Neural progenitor cell (in vitro differentiated cells): ENCODE results near the gene PCBP1. TPM values are rescaled to one million over a fixed set of nuclear protein-coding genes. Genes with fewer than 3 reads are reported as not detected.
"Not testable (repeated sequence)": the region's sequence is repeated elsewhere in the genome, so short reads cannot be mapped to it uniquely, and the experiment has no call there.

Source experiments
- DNase-seq: peaks from one replicate; pipeline ENCODE4 v3.0.0-alpha.2; 2016; ENCODE audit warnings: low spot score
- H2AFZ ChIP-seq: fragments of 200-600 bp; sonication (generic); replicated peaks from 2 replicates; pipeline ENCODE4 v1.6.1; 2016; ENCODE audit warnings: antibody characterized with exemption
- H3F3A ChIP-seq: fragments of 200-600 bp; sonication (generic); 2 replicates; pipeline ENCODE4 v1.6.1; 2016; ENCODE audit warnings: antibody characterized with exemption, low read depth
- H3K27ac ChIP-seq: fragments of 200-600 bp; sonication (generic); 2 replicates; pipeline ENCODE4 v1.5.1; 2016; ENCODE audit warnings: mild to moderate bottlenecking
- H3K27me3 ChIP-seq: fragments of 200-600 bp; sonication (generic); 2 replicates; pipeline ENCODE4 v1.6.1; 2016; ENCODE audit warnings: mild to moderate bottlenecking, moderate library complexity
- H3K36me3 ChIP-seq: fragments of 200-600 bp; sonication (generic); 2 replicates; pipeline ENCODE4 v1.5.1; 2016
- H3K4me1 ChIP-seq: fragments of 200-600 bp; sonication (generic); 2 replicates; pipeline ENCODE4 v1.6.1; 2016; ENCODE audit warnings: mixed run types
- H3K4me2 ChIP-seq: fragments of 200-600 bp; sonication (generic); 2 replicates; pipeline ENCODE4 v1.6.1; 2016
- H3K4me3 ChIP-seq: fragments of 200-600 bp; sonication (generic); 2 replicates; pipeline ENCODE4 v1.5.1; 2016
- H3K79me2 ChIP-seq: fragments of 200-600 bp; sonication (generic); 2 replicates; pipeline ENCODE4 v1.6.1; 2016; ENCODE audit warnings: low read depth
- H3K9ac ChIP-seq: fragments of 200-600 bp; sonication (generic); 2 replicates; pipeline ENCODE4 v1.6.1; 2016
- H3K9me3 ChIP-seq: fragments of 200-600 bp; sonication (generic); 2 replicates; pipeline ENCODE4 v1.5.1; 2016; ENCODE audit warnings: low read depth
- H4K20me1 ChIP-seq: fragments of 200-600 bp; sonication (generic); 2 replicates; pipeline ENCODE4 v1.6.1; 2016; ENCODE audit warnings: low read depth
- H3K27ac Mint-ChIP-seq: 3 replicates; pipeline ENCODE4 v1.8.0; 2021; ENCODE audit warnings: mixed read lengths
- H3K27me3 Mint-ChIP-seq: 2 replicates; pipeline ENCODE4 v1.8.0; 2022; ENCODE audit warnings: low read depth, mild to moderate bottlenecking, inconsistent platforms, moderate library complexity, mixed read lengths; ENCODE audit not compliant: insufficient read depth
- H3K36me3 Mint-ChIP-seq: 3 replicates; pipeline ENCODE4 v1.8.0; 2021; ENCODE audit warnings: mixed read lengths
- H3K4me1 Mint-ChIP-seq: 3 replicates; pipeline ENCODE4 v1.8.0; 2021; ENCODE audit warnings: mixed read lengths
- H3K4me3 Mint-ChIP-seq: 3 replicates; pipeline ENCODE4 v1.8.0; 2021; ENCODE audit warnings: mild to moderate bottlenecking, moderate library complexity, mixed read lengths
- H3K9me3 Mint-ChIP-seq: 3 replicates; pipeline ENCODE4 v1.8.0; 2020; ENCODE audit warnings: mixed read lengths
- EZH2 ChIP-seq: fragments of 200-600 bp; sonication (generic); IDR thresholded peaks from 2 replicates; pipeline ENCODE4 v1.6.1; 2017; ENCODE audit warnings: antibody characterized with exemption, mild to moderate bottlenecking, moderate library complexity
- EZH2phosphoT487 ChIP-seq: fragments of 200-600 bp; sonication (generic); IDR thresholded peaks from 2 replicates; pipeline ENCODE4 v1.6.1; 2017; ENCODE audit warnings: antibody characterized with exemption
- total RNA-seq: library from RNA; depleted of rRNA; stranded (reverse); fragments of >200 nt; gene quantifications from 2 replicates; pipeline ENCODE4 v1.2.3, GENCODE V29; 2015; ENCODE audit warnings: low replicate concordance
- TF ChIP-seq, protein P1 (sequence below): fragments of 200-600 bp; sonication (generic); IDR thresholded peaks from 2 replicates; pipeline ENCODE4 v1.5.1; 2017; ENCODE audit warnings: antibody characterized with exemption, mild to moderate bottlenecking

The PCBP1 gene
- total RNA-seq, 1 donor from 2014 or later = 62.0 TPM

- Histone ChIP-seq H3K79me2 (peaks cover 28% of the 10 kb centered on the region), H3K4me1 (peaks cover 14% of the 10 kb centered on the region), H3K4me3 (no peak overlapping the region), H3K36me3 (no peaks in the 10 kb centered on the region), H3K4me2 (no peak overlapping the region), H3K9ac (no peak overlapping the region), H3F3A (peaks cover 53% of the 10 kb centered on the region), H3K27me3 (no peaks in the 10 kb centered on the region), H3K9me3 (no peaks in the 10 kb centered on the region), H4K20me1 (peaks cover 26% of the 10 kb centered on the region), H2AFZ (no peak overlapping the region), H3K27ac (no peak overlapping the region)
- Mint-ChIP-seq H3K9me3 (no peaks in the 10 kb centered on the region), H3K36me3 (peaks cover 27% of the 10 kb centered on the region), H3K4me1 (peaks cover 29% of the 10 kb centered on the region), H3K27ac (no peak overlapping the region), H3K4me3 (no peak overlapping the region), H3K27me3 (peaks cover 15% of the 10 kb centered on the region)
- DNase-seq = no peak
- TF ChIP-seq EZH2 (no peak), EZH2phosphoT487 (no peak)
- TF ChIP-seq, protein P1, sequence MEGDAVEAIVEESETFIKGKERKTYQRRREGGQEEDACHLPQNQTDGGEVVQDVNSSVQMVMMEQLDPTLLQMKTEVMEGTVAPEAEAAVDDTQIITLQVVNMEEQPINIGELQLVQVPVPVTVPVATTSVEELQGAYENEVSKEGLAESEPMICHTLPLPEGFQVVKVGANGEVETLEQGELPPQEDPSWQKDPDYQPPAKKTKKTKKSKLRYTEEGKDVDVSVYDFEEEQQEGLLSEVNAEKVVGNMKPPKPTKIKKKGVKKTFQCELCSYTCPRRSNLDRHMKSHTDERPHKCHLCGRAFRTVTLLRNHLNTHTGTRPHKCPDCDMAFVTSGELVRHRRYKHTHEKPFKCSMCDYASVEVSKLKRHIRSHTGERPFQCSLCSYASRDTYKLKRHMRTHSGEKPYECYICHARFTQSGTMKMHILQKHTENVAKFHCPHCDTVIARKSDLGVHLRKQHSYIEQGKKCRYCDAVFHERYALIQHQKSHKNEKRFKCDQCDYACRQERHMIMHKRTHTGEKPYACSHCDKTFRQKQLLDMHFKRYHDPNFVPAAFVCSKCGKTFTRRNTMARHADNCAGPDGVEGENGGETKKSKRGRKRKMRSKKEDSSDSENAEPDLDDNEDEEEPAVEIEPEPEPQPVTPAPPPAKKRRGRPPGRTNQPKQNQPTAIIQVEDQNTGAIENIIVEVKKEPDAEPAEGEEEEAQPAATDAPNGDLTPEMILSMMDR = no peak
These were observed 4.5 kb downstream of the PCBP1 start for GRCh38 chr2:70091816-70092215.

DNA sequence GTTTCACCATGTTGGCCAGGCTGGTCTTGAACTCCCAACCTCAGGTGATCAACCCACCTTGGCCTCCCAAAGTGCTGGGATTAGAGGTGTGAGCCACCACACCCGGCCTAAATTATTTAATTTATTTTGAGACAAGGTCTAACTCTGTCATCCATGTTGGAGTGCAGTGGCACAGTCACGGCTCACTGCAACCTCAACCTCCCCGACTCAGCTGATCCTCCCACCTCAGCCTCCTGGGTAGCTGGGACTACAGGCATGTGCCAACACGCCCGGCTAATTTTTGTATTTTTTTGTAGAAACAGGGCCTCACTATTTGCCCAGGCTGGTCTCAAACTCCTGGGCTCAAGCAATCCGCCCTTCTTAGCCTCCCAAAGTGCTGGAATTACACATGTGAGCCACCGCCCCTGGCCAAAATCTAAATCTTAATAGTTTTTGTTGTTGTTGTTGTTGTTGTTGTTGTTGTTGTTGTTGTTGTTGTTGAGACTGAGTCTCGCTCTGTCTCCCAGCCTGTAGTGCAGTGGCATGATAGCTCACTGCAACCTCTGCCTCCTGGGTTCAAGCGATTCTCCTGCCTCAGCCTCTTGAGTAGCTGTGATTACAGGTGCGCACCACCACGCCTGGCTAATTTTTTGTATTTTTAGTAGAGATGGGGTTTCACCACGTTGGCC, 5.4 kb downstream of the PCBP1 start:
- not testable (repeated sequence) for H3K36me3 ChIP-seq, H3K27ac ChIP-seq, H3K27ac Mint-ChIP-seq, H3K27me3 ChIP-seq, H3K4me3 Mint-ChIP-seq, H3K4me3 ChIP-seq, H3K9me3 ChIP-seq, H3K4me2 ChIP-seq, H3K9me3 Mint-ChIP-seq, DNase-seq, H3K9ac ChIP-seq, H2AFZ ChIP-seq
- H4K20me1 ChIP-seq = peaks cover 24% of the 10 kb centered on the region
- peaks cover 14% of the 10 kb centered on the region for H3K4me1 ChIP-seq
- peaks cover 47% of the 10 kb centered on the region for H3F3A ChIP-seq
- H3K4me1 Mint-ChIP-seq = peaks cover 26% of the 10 kb centered on the region
- peaks cover 11% of the 10 kb centered on the region for H3K27me3 Mint-ChIP-seq
- peaks cover 25% of the 10 kb centered on the region for H3K36me3 Mint-ChIP-seq
- H3K79me2 ChIP-seq = peaks cover 25% of the 10 kb centered on the region

DNA sequence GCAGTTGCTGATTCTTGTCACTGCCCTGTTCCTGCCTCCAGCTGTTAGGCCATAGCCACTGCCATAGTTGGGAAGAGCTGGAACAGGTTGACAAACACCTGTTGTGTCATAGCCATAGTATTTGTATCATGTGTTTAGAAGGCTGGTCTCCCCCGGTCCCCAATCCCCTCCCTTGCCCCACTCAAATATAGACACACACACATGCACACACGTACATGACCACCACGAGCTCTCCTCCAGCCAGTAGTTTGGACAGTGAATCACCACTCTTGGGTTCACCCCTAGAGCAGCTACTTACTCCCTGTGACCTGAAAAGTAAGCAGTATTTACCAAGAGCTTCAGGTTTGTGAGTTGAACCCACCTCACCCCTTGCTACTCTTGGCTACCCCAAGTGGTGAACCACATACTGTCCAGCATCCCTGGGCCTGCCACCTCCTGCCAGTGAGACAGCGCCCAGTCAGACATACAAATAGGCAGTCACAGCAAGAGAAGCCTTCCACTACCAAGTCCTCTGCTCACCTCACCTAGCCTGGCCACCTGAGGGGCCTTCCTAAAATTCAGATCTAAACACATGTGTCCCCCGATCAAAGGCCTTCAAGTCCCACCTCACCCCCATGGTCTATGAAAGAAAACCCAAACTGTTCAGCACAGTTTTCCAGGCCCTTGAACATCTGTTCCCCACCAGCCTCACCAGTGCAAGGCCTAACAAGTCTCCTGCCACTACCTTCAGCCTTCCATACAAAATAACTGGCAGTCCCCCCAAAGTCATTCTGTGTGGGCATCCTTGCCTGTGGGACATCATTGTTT, 7.1 kb downstream of the PCBP1 start:
- Histone ChIP-seq H3K9me3 (no peaks in the 10 kb centered on the region), H3K4me1 (peaks cover 12% of the 10 kb centered on the region), H3K27me3 (no peaks in the 10 kb centered on the region), H3K9ac (no peak overlapping the region), H3K79me2 (peaks cover 9% of the 10 kb centered on the region), H3K4me3 (no peak overlapping the region), H4K20me1 (peaks cover 9% of the 10 kb centered on the region), H3F3A (peaks cover 31% of the 10 kb centered on the region), H3K36me3 (no peaks in the 10 kb centered on the region), H3K4me2 (no peak overlapping the region), H3K27ac (no peak overlapping the region), H2AFZ (no peak overlapping the region)
- peaks cover 11% of the 10 kb centered on the region for H3K36me3 Mint-ChIP-seq
- DNase-seq = no peak
- H3K9me3 Mint-ChIP-seq = no peaks in the 10 kb centered on the region
- H3K4me1 Mint-ChIP-seq = peaks cover 14% of the 10 kb centered on the region
- no peak overlapping the region for H3K4me3 Mint-ChIP-seq
- H3K27me3 Mint-ChIP-seq = peaks cover 5% of the 10 kb centered on the region
- peak overlapping the region; percentile 78 for H3K27ac Mint-ChIP-seq
- no peak for TF ChIP-seq EZH2
- TF ChIP-seq EZH2phosphoT487 = no peak
- TF ChIP-seq, protein P1 = no peak
